ENCODE measurements around the gene SERPIND1.

- TF ChIP-seq EP300 (IDR thresholded peaks at IDR 0.05) (no peak), CTCF (IDR thresholded peaks at IDR 0.05) (no peak), POLR2A (IDR thresholded peaks at IDR 0.05) (no peak), POLR2AphosphoS5 (IDR thresholded peaks at IDR 0.05) (no peak)
Measured at GRCh38 chr22:20740222-20740951, 33.5 kb upstream of the SERPIND1 start.

Measured in upper lobe of left lung (tissue), 4 donors.